G401 (cell line): ENCODE measurements around the gene AKT3. TPM values are rescaled to one million over a fixed set of nuclear protein-coding genes. Genes with fewer than 3 reads are reported as not detected.

ENCODE experiments used
- total RNA-seq: library from RNA; depleted of rRNA; stranded (reverse); fragments of >200 nt; shearing (Covaris generic); gene quantifications from 2 replicates; pipeline ENCODE4 v1.2.3, GENCODE V29; 2014; rRNA removed

Gene AKT3
- total RNA-seq, 1 experiment from 2014 or later, result 9.5 TPM

Other genes starting within 250 kb of the AKT3 start
- 0.74 and 3.1 TPM in 2 replicates for gene ZBTB18, start 201.0 kb upstream of the AKT3 start, total RNA-seq